ENCODE results near the gene RBAK. TPM values are rescaled to one million over a fixed set of nuclear protein-coding genes. Genes with fewer than 3 reads are reported as not detected.
"Not testable (repeated sequence)": the region's sequence is repeated elsewhere in the genome, so short reads cannot be mapped to it uniquely, and the experiment has no call there.

RBAK gene
- total and polyA plus RNA-seq, 2 of the 4 experiments (the other 2 are of a cell fraction): 2.8 to 8.1 TPM

DNA sequence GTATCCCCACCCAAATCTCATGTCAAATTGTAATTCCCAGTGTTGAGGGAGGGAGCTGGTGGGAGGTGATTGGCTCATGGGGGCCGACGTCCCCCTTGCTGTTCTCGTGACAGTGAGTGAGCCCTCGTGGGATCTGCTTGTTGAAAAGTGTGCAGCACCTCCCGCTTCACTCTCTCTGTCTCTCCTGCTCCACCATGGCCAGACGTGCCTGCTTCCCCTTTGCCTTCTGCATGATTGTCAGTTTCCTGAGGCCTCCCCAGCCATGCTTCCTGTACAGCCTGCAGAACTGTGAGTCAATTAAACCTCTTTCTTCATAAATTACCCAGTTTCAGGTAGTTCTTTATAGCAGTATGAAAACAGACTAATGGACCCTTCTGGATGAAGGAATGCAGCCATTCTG is 29.7 kb upstream of the RBAK start:
- H4K5ac ChIP-seq (ENCODE audit: low read depth, low read length); BruUV-seq (replicated peaks); H4K91ac ChIP-seq (ENCODE audit: insufficient read depth, low read depth, low read length); CTCF ChIA-PET; H2BK20ac ChIP-seq (ENCODE audit: low read depth, low read length); H2AFZ ChIP-seq (replicated peaks; ENCODE audit: low read length, poor library complexity); H4K20me1 ChIP-seq (ENCODE audit: insufficient read depth, low read length); H3K9me3 ChIP-seq (ENCODE audit: control insufficient read depth, insufficient read depth, low read length); H3K4me2 ChIP-seq (ENCODE audit: low read depth, low read length); H3K56ac ChIP-seq (ENCODE audit: extremely low read depth, insufficient read depth, low read length); H2BK120ac ChIP-seq (ENCODE audit: low read depth, low read length); H3K27ac ChIP-seq (ENCODE audit: insufficient read depth, low read length); in situ Hi-C loops (cut with MboI; ENCODE audit: low sequenced_read_pairs); H3K9ac ChIP-seq (ENCODE audit: low read depth, low read length); H3K4ac ChIP-seq (ENCODE audit: low read depth, low read length); DNase-seq; intact Hi-C loops (cut with micrococcal nuclease); H3K23ac ChIP-seq (ENCODE audit: low read depth, low read length); H2AK9ac ChIP-seq (replicated peaks; ENCODE audit: low read depth, low read length, poor library complexity); H3K18ac ChIP-seq (ENCODE audit: low read depth, low read length); H3K36me3 ChIP-seq (ENCODE audit: control insufficient read depth, insufficient read depth, low read length); ATAC-seq (ENCODE audit: low read depth); POLR2A ChIA-PET (ENCODE audit: unreplicated experiment); H2BK15ac ChIP-seq (ENCODE audit: low read depth, low read length); H2AK5ac ChIP-seq (ENCODE audit: low read depth, low read length); dilution Hi-C loops (cut with HindIII; ENCODE audit: low sequenced_read_pairs, unreplicated experiment); H3K14ac ChIP-seq (replicated peaks; ENCODE audit: low read depth, low read length); H3K4me1 ChIP-seq (ENCODE audit: control insufficient read depth, insufficient read depth, low read length); H3K79me1 ChIP-seq (ENCODE audit: low read depth in 1 of 2, low read length in 2 of 2); H3K4me3 ChIP-seq (ENCODE audit: insufficient read depth, low read depth, low read length); H4K8ac ChIP-seq (ENCODE audit: low read depth in 2 of 2, low read length in 2 of 2); H2BK5ac ChIP-seq (ENCODE audit: low read depth, low read length, poor library complexity, severe bottlenecking); H3K27me3 ChIP-seq (ENCODE audit: control insufficient read depth, insufficient read depth, low read length); H3K9me1 ChIP-seq (ENCODE audit: insufficient read depth, low read length): not testable (repeated sequence)
- WGBS, 2 experiments (ENCODE audit: extremely low coverage in 2 of 2, insufficient read length in 1 of 2): 43% methylated on average over 3 of the region's 6 CpGs; no CpG with 5 or more reads in 1 of the 2 experiments

DNA sequence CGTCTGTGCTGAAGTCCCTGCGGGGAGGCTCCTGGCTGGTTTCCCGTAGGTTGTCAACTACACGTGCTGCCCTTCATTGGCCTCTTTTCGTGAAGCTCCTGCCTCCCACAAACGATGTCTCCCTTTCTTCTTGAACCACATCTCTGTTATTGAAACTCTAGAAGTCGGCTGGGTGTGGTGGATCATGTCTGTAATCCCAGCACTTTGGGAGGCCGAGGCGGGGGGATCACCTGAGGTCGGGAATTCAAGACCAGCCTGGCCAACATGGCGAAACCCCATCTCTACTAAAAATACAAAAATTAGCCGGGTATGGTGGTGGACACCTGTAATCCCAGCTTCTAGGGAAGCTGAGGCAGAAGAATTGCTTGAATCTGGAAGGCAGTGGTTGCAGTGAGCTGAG is 28.0 kb upstream of the RBAK start:
- H3K4me1 ChIP-seq (ENCODE audit: control insufficient read depth, insufficient read depth, low read length); H4K20me1 ChIP-seq (ENCODE audit: insufficient read depth, low read length); intact Hi-C loops (cut with micrococcal nuclease); H3K56ac ChIP-seq (ENCODE audit: extremely low read depth, insufficient read depth, low read length); H3K4me2 ChIP-seq (ENCODE audit: low read depth, low read length); H4K5ac ChIP-seq (ENCODE audit: low read depth, low read length); H3K36me3 ChIP-seq (ENCODE audit: control insufficient read depth, insufficient read depth, low read length); H3K27me3 ChIP-seq (ENCODE audit: control insufficient read depth, insufficient read depth, low read length); H2BK5ac ChIP-seq (ENCODE audit: low read depth, low read length, poor library complexity, severe bottlenecking); BruUV-seq (replicated peaks); dilution Hi-C loops (cut with HindIII; ENCODE audit: low sequenced_read_pairs, unreplicated experiment); H3K4me3 ChIP-seq (ENCODE audit: insufficient read depth, low read depth, low read length); H3K27ac ChIP-seq (ENCODE audit: insufficient read depth, low read length); H2AFZ ChIP-seq (replicated peaks; ENCODE audit: low read length, poor library complexity); H2BK120ac ChIP-seq (ENCODE audit: low read depth, low read length); POLR2A ChIA-PET (ENCODE audit: unreplicated experiment); H4K91ac ChIP-seq (ENCODE audit: insufficient read depth, low read depth, low read length); DNase-seq; H3K9me1 ChIP-seq (ENCODE audit: insufficient read depth, low read length); H2AK9ac ChIP-seq (replicated peaks; ENCODE audit: low read depth, low read length, poor library complexity); in situ Hi-C loops (cut with MboI; ENCODE audit: low sequenced_read_pairs); H2BK20ac ChIP-seq (ENCODE audit: low read depth, low read length); H4K8ac ChIP-seq (ENCODE audit: low read depth in 2 of 2, low read length in 2 of 2); H3K14ac ChIP-seq (replicated peaks; ENCODE audit: low read depth, low read length); H2BK15ac ChIP-seq (ENCODE audit: low read depth, low read length); H3K23ac ChIP-seq (ENCODE audit: low read depth, low read length); H2AK5ac ChIP-seq (ENCODE audit: low read depth, low read length); H3K4ac ChIP-seq (ENCODE audit: low read depth, low read length); H3K79me1 ChIP-seq (ENCODE audit: low read depth in 1 of 2, low read length in 2 of 2); H3K18ac ChIP-seq (ENCODE audit: low read depth, low read length); ATAC-seq (ENCODE audit: low read depth); H3K9me3 ChIP-seq (ENCODE audit: control insufficient read depth, insufficient read depth, low read length); CTCF ChIA-PET; H3K9ac ChIP-seq (ENCODE audit: low read depth, low read length): not testable (repeated sequence)
- WGBS, 2 experiments (ENCODE audit: extremely low coverage in 2 of 2, insufficient read length in 1 of 2): 83% methylated on average over 2 of the region's 12 CpGs; no CpG with 5 or more reads in 1 of the 2 experiments

Data from IMR-90 (cell line).